Gastroesophageal sphincter (tissue), 3 donors: ENCODE measurements around the gene LIX1.

Experiments used
- CTCF ChIP-seq, 4 experiments: fragments of 200-600 bp in 2 of 4; fragments of 450-650 bp in 2 of 4; sonication (generic) in 1 of 4; IDR thresholded peaks; one replicate each; pipeline ENCODE4 v1.5.1; 2017 to 2019; ENCODE audit warnings: antibody characterized with exemption in 4 of 4, mild to moderate bottlenecking in 2 of 4, moderate library complexity in 2 of 4
- EP300 ChIP-seq: sonication (generic); formaldehyde crosslinking; IDR thresholded peaks from one replicate; pipeline ENCODE4 v1.6.1; 2017; ENCODE audit warnings: antibody characterized with exemption, mild to moderate bottlenecking
- POLR2A ChIP-seq, 2 donors: fragments of 450-650 bp; IDR thresholded peaks; one replicate each; pipeline ENCODE4 v1.6.1; 2017; ENCODE audit warnings: antibody characterized with exemption in 2 of 2, mild to moderate bottlenecking in 2 of 2, moderate library complexity in 1 of 2
- POLR2AphosphoS5 ChIP-seq: sonication (generic); formaldehyde crosslinking; IDR thresholded peaks from one replicate; pipeline ENCODE4 v1.6.1; 2017; ENCODE audit warnings: antibody characterized with exemption

DNA sequence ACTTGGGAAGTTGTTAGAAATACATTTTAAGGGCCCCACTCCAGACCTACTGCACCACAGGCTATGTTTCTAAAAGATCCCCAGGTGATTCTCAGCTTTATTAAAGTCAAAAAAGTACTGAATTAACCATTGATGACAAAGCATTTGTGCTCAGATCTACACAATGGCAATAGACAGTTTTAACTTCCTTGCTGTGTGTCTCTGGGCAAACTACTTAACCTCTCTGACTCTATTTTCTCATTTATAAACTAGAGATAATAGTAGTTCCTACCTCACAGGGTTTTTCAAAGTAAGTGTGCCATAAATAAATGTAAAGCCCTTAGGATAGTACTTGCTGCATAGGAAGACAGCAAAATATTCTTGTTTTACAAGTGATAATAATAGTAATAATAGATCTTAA is 66.3 kb downstream of the LIX1 start:
- TF ChIP-seq POLR2AphosphoS5 (no peak), CTCF (IDR thresholded peaks at IDR 0.05) (no peak), EP300 (no peak), POLR2A (IDR thresholded peaks at IDR 0.05) (no peak)
